Brain microvascular endothelial cell (primary cell): Measurements from ENCODE around the gene ANO1.

Experiments
- DNase-seq: peaks from one replicate; pipeline ENCODE4 v3.0.0-alpha.2; 2020
- H3K27ac ChIP-seq: fragments of 250-450 bp; sonication (Bioruptor Pico); 2 replicates; pipeline ENCODE4 v1.5.1; 2020; ENCODE audit warnings: mild to moderate bottlenecking, moderate library complexity
- H3K27me3 ChIP-seq: fragments of 250-450 bp; sonication (Bioruptor Pico); replicated peaks from 2 replicates; pipeline ENCODE4 v1.5.1; 2020; ENCODE audit warnings: mild to moderate bottlenecking
- H3K36me3 ChIP-seq: fragments of 250-450 bp; sonication (Bioruptor Pico); replicated peaks from 2 replicates; pipeline ENCODE4 v1.5.1; 2020; ENCODE audit warnings: mild to moderate bottlenecking
- H3K4me3 ChIP-seq: 2 replicates; pipeline ENCODE4 v1.5.1; 2011; ENCODE audit warnings: low read depth, mild to moderate bottlenecking, control low read depth, low read length, moderate library complexity
- CTCF ChIP-seq: IDR thresholded peaks from 2 replicates; pipeline ENCODE4 v1.5.1; 2011; ENCODE audit warnings: low read depth, mild to moderate bottlenecking, moderate library complexity, low read length, control low read depth, inconsistent platforms; ENCODE audit errors: missing control alignments
- in situ Hi-C: cut with HindIII; loops from 2 replicates; pipeline ENCODE4 v1.10.0; 2017; ENCODE audit warnings: low sequenced_read_pairs, low pct_ligation_motif_present

The ANO1 gene

GRCh38 chr11:70122490-70123198, 44.5 kb downstream of the ANO1 start:
- TF ChIP-seq CTCF: no peak
- Histone ChIP-seq H3K27me3 (peaks cover 3% of the 10 kb centered on the region), H3K27ac (no peak overlapping the region), H3K36me3 (no peaks in the 10 kb centered on the region), H3K4me3 (no peak overlapping the region)
- in situ Hi-C loops: no loop called here
- DNase-seq: no peak

DNA sequence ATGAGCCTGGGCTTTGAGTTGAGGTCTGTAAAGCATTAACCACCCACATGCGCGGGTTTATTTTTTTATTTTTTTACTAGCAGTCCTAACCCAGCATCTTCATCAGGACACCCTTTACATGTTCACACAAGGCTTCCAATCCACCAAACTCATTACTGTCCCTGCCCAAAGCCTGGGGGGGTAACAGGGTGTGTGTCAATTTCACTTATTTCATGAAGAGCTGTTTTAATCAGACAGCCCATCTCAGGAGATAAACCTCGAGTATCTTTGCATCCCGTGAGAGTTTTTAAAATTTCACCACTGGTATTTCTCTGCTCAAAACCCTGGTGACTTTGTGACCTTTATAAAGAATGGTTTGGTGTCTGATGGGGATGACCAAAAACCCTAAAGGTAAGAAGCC, 45.6 kb downstream of the ANO1 start:
- H3K27ac ChIP-seq: no peak overlapping the region
- H3K36me3 ChIP-seq: no peaks in the 10 kb centered on the region
- TF ChIP-seq CTCF: no peak
- H3K27me3 ChIP-seq: peaks cover 3% of the 10 kb centered on the region
- no peak overlapping the region for H3K4me3 ChIP-seq
- in situ Hi-C loops: no loop called here
- DNase-seq: no peak

DNA sequence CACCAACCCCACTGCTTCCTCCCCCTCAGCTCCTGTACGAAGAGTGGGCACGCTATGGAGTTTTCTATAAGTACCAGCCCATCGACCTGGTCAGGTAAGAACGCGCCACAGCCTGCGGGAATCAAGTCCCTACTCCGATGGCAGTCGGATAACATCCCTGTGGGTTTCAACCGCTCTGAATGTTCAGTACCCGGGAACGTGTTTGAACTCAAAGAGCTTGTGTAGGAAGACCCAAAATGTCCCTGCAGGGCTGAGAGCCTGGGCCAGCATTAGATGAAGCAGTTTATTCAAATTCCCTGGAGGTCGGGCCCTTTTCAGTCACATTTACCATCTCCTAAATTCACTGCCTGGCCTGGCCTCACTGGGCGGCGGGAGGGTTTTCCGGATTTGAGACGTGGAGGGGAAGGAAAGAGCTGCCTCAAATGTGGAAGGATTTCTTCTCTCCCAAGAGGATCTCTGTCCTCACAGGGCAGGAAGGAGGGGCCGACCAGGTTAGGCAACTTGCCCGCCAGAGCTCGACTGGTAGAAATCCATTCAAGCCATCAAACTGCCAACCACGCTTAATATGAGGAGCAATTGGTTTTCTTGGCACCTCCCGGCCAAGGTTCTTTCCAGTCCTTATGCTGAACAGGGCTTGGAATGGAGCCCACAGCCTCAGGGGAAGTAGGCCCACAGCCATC, 46.3 kb downstream of the ANO1 start:
- in situ Hi-C loops: no loop called here
- DNase-seq: no peak

GRCh38 chr11:70126494-70126893, 48.4 kb downstream of the ANO1 start:
- Histone ChIP-seq H3K27ac (no peak overlapping the region), H3K4me3 (no peak overlapping the region), H3K36me3 (no peaks in the 10 kb centered on the region), H3K27me3 (no peaks in the 10 kb centered on the region)
- DNase-seq: no peak
- TF ChIP-seq CTCF: no peak
- in situ Hi-C loops: no loop called here

More for the DNA sequence above, 46.3 kb downstream of the ANO1 start:
- no peaks in the 10 kb centered on the region for H3K36me3 ChIP-seq
- no peak for TF ChIP-seq CTCF
- no peak overlapping the region for H3K4me3 ChIP-seq
- H3K27ac ChIP-seq: no peak overlapping the region
- peaks cover 3% of the 10 kb centered on the region for H3K27me3 ChIP-seq

- no peaks in the 10 kb centered on the region for H3K36me3 ChIP-seq
- no peaks in the 10 kb centered on the region for H3K27me3 ChIP-seq
- TF ChIP-seq CTCF: no peak
- in situ Hi-C loops: no loop called here
- DNase-seq: peak; percentile 21
- H3K27ac ChIP-seq: peak overlapping the region; percentile 37
- no peak overlapping the region for H3K4me3 ChIP-seq
Observed at GRCh38 chr11:70127653-70128434, 49.7 kb downstream of the ANO1 start.
